DND-41 (cell line): Measurements from ENCODE around the gene SEC61G.

Experiments
- ATAC-seq: fragments of 200-7000 bp; cut with Tn5 transposase; 3 replicates; pipeline ENCODE4 v1.9.1; 2021; ENCODE audit warnings: low read depth; ENCODE audit not compliant: insufficient read depth
- DNase-seq: peaks from one replicate; pipeline ENCODE4 v3.0.0-alpha.2; 2020
- H2AFZ ChIP-seq: 2 replicates; pipeline ENCODE4 v1.6.0; 2012; ENCODE audit warnings: low read depth, low read length
- H3K27ac ChIP-seq: 2 replicates; pipeline ENCODE4 v1.5.1; 2012; ENCODE audit warnings: low read length, inconsistent platforms
- H3K27me3 ChIP-seq: fragments of 200-600 bp; sonication (generic); 2 replicates; pipeline ENCODE4 v1.6.0; 2012; ENCODE audit warnings: low read length, mild to moderate bottlenecking, inconsistent platforms; ENCODE audit not compliant: insufficient read depth, poor library complexity
- H3K36me3 ChIP-seq: 2 replicates; pipeline ENCODE4 v1.5.1; 2012; ENCODE audit warnings: low read length, inconsistent platforms; ENCODE audit not compliant: insufficient read depth
- H3K4me1 ChIP-seq: 2 replicates; pipeline ENCODE4 v1.5.1; 2012; ENCODE audit warnings: mild to moderate bottlenecking, low read length; ENCODE audit not compliant: insufficient read depth
- H3K4me2 ChIP-seq: 2 replicates; pipeline ENCODE4 v1.6.0; 2012; ENCODE audit warnings: mild to moderate bottlenecking, moderate library complexity, low read length, inconsistent platforms; ENCODE audit not compliant: insufficient read depth
- H3K4me3 ChIP-seq, 2 experiments: fragments of 200-600 bp in 1 of 2; shearing (Covaris generic) in 1 of 2; 2 replicates each; pipeline ENCODE4 v1.5.1; 2012 to 2016; ENCODE audit warnings: inconsistent platforms in 2 of 2, low read length in 2 of 2, mild to moderate bottlenecking in 2 of 2, low read depth in 1 of 2, moderate library complexity in 1 of 2
- H3K79me2 ChIP-seq: 2 replicates; pipeline ENCODE4 v1.6.0; 2012; ENCODE audit warnings: low read length, inconsistent platforms; ENCODE audit not compliant: insufficient read depth
- H3K9ac ChIP-seq: 2 replicates; pipeline ENCODE4 v1.6.0; 2012; ENCODE audit warnings: low read depth, mild to moderate bottlenecking, inconsistent platforms, low read length, moderate library complexity
- H3K9me3 ChIP-seq: 2 replicates; pipeline ENCODE4 v1.5.1; 2012; ENCODE audit warnings: low read length, moderate library complexity, mild to moderate bottlenecking, inconsistent platforms; ENCODE audit not compliant: insufficient read depth, severe bottlenecking
- H4K20me1 ChIP-seq: 2 replicates; pipeline ENCODE4 v1.6.0; 2012; ENCODE audit warnings: low read length; ENCODE audit not compliant: insufficient read depth
- CTCF ChIP-seq: IDR thresholded peaks from 2 replicates; pipeline ENCODE4 v1.5.1; 2012; ENCODE audit warnings: borderline replicate concordance, low read length, moderate library complexity, mild to moderate bottlenecking; ENCODE audit not compliant: poor library complexity, severe bottlenecking; ENCODE audit errors: extremely low read depth
- EZH2 ChIP-seq: IDR thresholded peaks from 3 replicates; pipeline ENCODE4 v1.6.1; 2012; ENCODE audit warnings: borderline replicate concordance, low read depth, mild to moderate bottlenecking, moderate library complexity, low read length, inconsistent platforms; ENCODE audit not compliant: severe bottlenecking

Gene SEC61G

GRCh38 chr7:54758702-54759592, at the start of gene SEC61G:
SEC61G (minus strand) TSS chr7:54759211; CDS start chr7:54757588, 1,623 bp downstream.
- Histone ChIP-seq H2AFZ (peak within 1 kb of the TSS; percentile 95), H3K4me2 (peak within 1 kb of the TSS; percentile 87), H3K4me1 (peaks cover 26% of the 10 kb centered on the region), H3K27me3 (no peaks in the 10 kb centered on the region), H3K9ac (peak within 1 kb of the TSS; percentile 63), H3K27ac (peak within 1 kb of the TSS; percentile 87), H4K20me1 (peaks cover 13% of the 10 kb centered on the region; the same call in 1 of the 2 replicates), H3K9me3 (no peaks in the 10 kb centered on the region), H3K79me2 (peaks cover 53% of the 10 kb centered on the region), H3K36me3 (peaks cover 26% of the 10 kb centered on the region), H3K4me3 (peak within 1 kb of the TSS; percentile 37 to 73)
- DNase-seq (peak; percentile 96), ATAC-seq (peak; percentile 95)
- no peak for TF ChIP-seq EZH2
- TF ChIP-seq CTCF, result no peak

- ATAC-seq (no peak), DNase-seq (no peak)
- Histone ChIP-seq H2AFZ (no peak overlapping the region), H3K9me3 (no peaks in the 10 kb centered on the region), H3K27ac (no peak overlapping the region), H3K36me3 (no peaks in the 10 kb centered on the region), H3K4me3 (no peak overlapping the region), H4K20me1 (no peaks in the 10 kb centered on the region), H3K4me2 (no peak overlapping the region), H3K79me2 (no peaks in the 10 kb centered on the region), H3K27me3 (no peaks in the 10 kb centered on the region), H3K9ac (no peak overlapping the region), H3K4me1 (no peaks in the 10 kb centered on the region)
- TF ChIP-seq EZH2 (no peak), CTCF (no peak)
Measured at GRCh38 chr7:54802841-54803240, 43.8 kb upstream of the SEC61G start.

GRCh38 chr7:54802114-54802513, 43.1 kb upstream of the SEC61G start:
- H3K27ac ChIP-seq, result no peak overlapping the region
- H3K79me2 ChIP-seq, result no peaks in the 10 kb centered on the region
- no peak overlapping the region for H3K9ac ChIP-seq
- no peak for TF ChIP-seq CTCF
- no peak for TF ChIP-seq EZH2
- ATAC-seq, result no peak
- no peak overlapping the region for H2AFZ ChIP-seq
- no peak overlapping the region for H3K4me3 ChIP-seq
- no peaks in the 10 kb centered on the region for H3K27me3 ChIP-seq
- H3K9me3 ChIP-seq, result no peaks in the 10 kb centered on the region
- no peaks in the 10 kb centered on the region for H3K4me1 ChIP-seq
- H3K36me3 ChIP-seq, result no peaks in the 10 kb centered on the region
- H3K4me2 ChIP-seq, result no peak overlapping the region
- DNase-seq, result no peak
- no peaks in the 10 kb centered on the region for H4K20me1 ChIP-seq
